ENCODE measurements around the gene CDH13. TPM values are rescaled to one million over a fixed set of nuclear protein-coding genes. Genes with fewer than 3 reads are reported as not detected.
A peak's percentile ranks its signal among the peaks of the same experiment; 100 is the strongest.

CDH13 gene
- total and polyA plus RNA-seq, 2 of the 8 experiments (the other 6 are each of a cell fraction or from before 2014, with no cell fraction given) = 2.3 to 2.4 TPM

DNA sequence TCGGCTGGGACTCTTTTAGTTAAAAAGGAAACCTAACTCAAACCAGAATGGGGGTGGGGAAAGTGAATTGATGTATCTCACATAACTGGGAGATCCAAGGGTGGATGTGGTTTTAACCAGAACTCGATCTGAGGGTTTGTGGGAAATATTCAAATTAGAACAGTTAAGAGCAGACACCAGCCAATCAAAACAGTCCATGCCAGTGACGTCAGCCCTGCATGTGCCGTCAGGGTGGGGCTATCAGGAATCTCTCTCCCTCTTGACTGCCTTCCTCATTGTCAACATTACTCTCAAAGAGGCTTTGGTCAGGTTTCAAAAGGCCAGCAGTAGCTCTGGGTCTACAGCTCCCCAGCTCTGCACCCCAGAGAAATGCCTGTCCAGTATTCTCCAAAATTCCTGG, 1086.8 kb downstream of the CDH13 start:
- ChIA-PET POLR2A (ENCODE audit: partially characterized antibody) (interaction anchor here (0.9 kb wide), 1 partner anchor 101 kb away, joined by 3 read pairs; no protein-coding TSS in a partner anchor), CTCF (ENCODE audit: partially characterized antibody) (interaction anchor here (1.9 kb wide), 1 partner anchor 19 kb away, joined by 6 read pairs; no protein-coding TSS in a partner anchor)
- H4K91ac ChIP-seq (replicated peaks; ENCODE audit: insufficient read length, low read length) = no peak overlapping the region
- no peaks in the 10 kb centered on the region for H4K20me1 ChIP-seq (replicated peaks in 1 of 2; ENCODE audit: control insufficient read depth in 1 of 2, insufficient read depth in 2 of 2, low read length in 2 of 2)
- no peak for FAIRE-seq
- H3K27me3 ChIP-seq (replicated peaks in 1 of 4; ENCODE audit: control insufficient read depth in 3 of 4, extremely low read depth in 1 of 4, insufficient read depth in 3 of 4, low read length in 3 of 4) = no peaks in the 10 kb centered on the region
- H2BK15ac ChIP-seq (ENCODE audit: low read length) = no peak overlapping the region
- no peak overlapping the region for H3K4ac ChIP-seq (replicated peaks; ENCODE audit: insufficient read length, low read depth, low read length)
- no peaks in the 10 kb centered on the region for H3K23me2 ChIP-seq (ENCODE audit: low read depth, low read length)
- TF ChIP-seq CREB1 (IDR thresholded peaks at IDR 0.05) (peak; percentile 38), SAP30 (IDR thresholded peaks at IDR 0.05; ENCODE audit: insufficient read depth, insufficient replicate concordance, low read length) (no peak)
- DNase-seq (ENCODE audit: low read depth in 1 of 2, low spot score in 2 of 2) = no peak
- H2AFZ ChIP-seq (ENCODE audit: low read length) = no peak overlapping the region
- H3K79me1 ChIP-seq (ENCODE audit: low read depth, low read length) = no peaks in the 10 kb centered on the region
- no peaks in the 10 kb centered on the region for H3K9me3 ChIP-seq (ENCODE audit: insufficient read depth in 2 of 2, low read depth in 1 of 2, low read length in 1 of 2)
- H3K56ac ChIP-seq (replicated peaks; ENCODE audit: insufficient read length, low read depth, low read length) = no peak overlapping the region
- no peak overlapping the region for H3K27ac ChIP-seq (ENCODE audit: low read depth, low read length)
- no peaks in the 10 kb centered on the region for H3K36me3 ChIP-seq (ENCODE audit: control insufficient read depth in 2 of 4, insufficient read depth in 4 of 4, low read length in 3 of 4)
- H2BK12ac ChIP-seq (ENCODE audit: low read depth, low read length) = no peak overlapping the region
- H3K4me3 ChIP-seq (ENCODE audit: extremely low read depth in 1 of 4, insufficient read depth in 2 of 4, low read depth in 3 of 4, low read length in 4 of 4) = no peak overlapping the region
- H3K4me1 ChIP-seq (replicated peaks in 1 of 4; ENCODE audit: control insufficient read depth in 3 of 4, insufficient read depth in 4 of 4, low read length in 3 of 4) = 0 out of 7 replicates have a peak, but pooled peaks cover 0 to 6% (median 0%) of the 10 kb centered on the region in 4 experiments
- no peak overlapping the region for H4K8ac ChIP-seq (ENCODE audit: extremely low read depth, insufficient read depth, low read length)
- no peak overlapping the region for H3K14ac ChIP-seq (ENCODE audit: insufficient read length)
- H2BK120ac ChIP-seq (replicated peaks; ENCODE audit: low read depth, low read length) = no peak overlapping the region
- no peak overlapping the region for H4K5ac ChIP-seq (ENCODE audit: insufficient read length, low read depth, low read length)
- H3K18ac ChIP-seq (ENCODE audit: extremely low read depth, low read length) = no peak overlapping the region
- H3K79me2 ChIP-seq (ENCODE audit: control insufficient read depth in 1 of 2, insufficient read depth in 2 of 2, low read length in 2 of 2) = no peaks in the 10 kb centered on the region
- 85% methylated on average over 4 of the region's 4 CpGs; no CpG with 5 or more reads in 1 of the 2 experiments for WGBS, 2 experiments (ENCODE audit: extremely low coverage in 1 of 2, insufficient coverage in 1 of 2, insufficient read length in 1 of 2, insufficient replicate concordance in 2 of 2, low coverage in 1 of 2, low lambda C conversion rate in 2 of 2, missing lambda C conversion rate in 1 of 2)
- no peak overlapping the region for H3K9ac ChIP-seq (replicated peaks in 1 of 4; ENCODE audit: extremely low read depth in 1 of 4, low read depth in 3 of 4, low read length in 3 of 4)
- H2BK20ac ChIP-seq (ENCODE audit: low read length) = no peak overlapping the region
- no peak overlapping the region for H3K23ac ChIP-seq (ENCODE audit: insufficient read length)
- no peak overlapping the region for H2AK5ac ChIP-seq (ENCODE audit: low read depth, low read length)
- no peak overlapping the region for H2BK5ac ChIP-seq (ENCODE audit: low read depth, low read length)
- no peak overlapping the region for H3K4me2 ChIP-seq (ENCODE audit: insufficient read depth in 1 of 2, low read depth in 2 of 2, low read length in 2 of 2)
